Measurements from ENCODE around the gene DARS2. TPM values are rescaled to one million over a fixed set of nuclear protein-coding genes. Genes with fewer than 3 reads are reported as not detected.

Gene DARS2
- polyA plus RNA-seq, 1 donor from 2014 or later: 4.5 TPM

- H4K20me1 ChIP-seq (ENCODE audit: insufficient read depth): no peaks in the 10 kb centered on the region
- no peak for TF ChIP-seq REST (IDR thresholded peaks at IDR 0.05; ENCODE audit: borderline replicate concordance)
- TF ChIP-seq MXI1 (conservative IDR thresholded peaks at IDR 0.05; ENCODE audit: poor library complexity, severe bottlenecking): no peak
- no peak for TF ChIP-seq RAD21 (conservative IDR thresholded peaks at IDR 0.05)
- no peak for TF ChIP-seq EZH2 (IDR thresholded peaks at IDR 0.05; ENCODE audit: borderline replicate concordance, insufficient read depth, low read length, poor library complexity, severe bottlenecking)
- no peak for TF ChIP-seq SMC3 (conservative IDR thresholded peaks at IDR 0.05; ENCODE audit: poor library complexity)
- no peak for TF ChIP-seq POLR2AphosphoS5 (IDR thresholded peaks at IDR 0.05)
- TF ChIP-seq CTCF (IDR thresholded peaks at IDR 0.05; ENCODE audit: poor library complexity, severe bottlenecking): no peak
- no peak for TF ChIP-seq EP300 (conservative IDR thresholded peaks at IDR 0.05; ENCODE audit: poor library complexity, severe bottlenecking)
- TF ChIP-seq TAF1 (IDR thresholded peaks at IDR 0.05; ENCODE audit: low read depth): no peak
- no peaks in the 10 kb centered on the region for H3K9me3 ChIP-seq (ENCODE audit: low read length)
- H3K9ac ChIP-seq (ENCODE audit: low read length): no peak overlapping the region
- no peak overlapping the region for H3K4me2 ChIP-seq (ENCODE audit: low read length)
- no peak overlapping the region for H3K27ac ChIP-seq (ENCODE audit: low read length)
- no peaks in the 10 kb centered on the region for H3F3A ChIP-seq (ENCODE audit: insufficient read depth, low read length, poor library complexity, severe bottlenecking)
- no peak overlapping the region for H2AFZ ChIP-seq (ENCODE audit: low read depth, low read length)
- no peaks in the 10 kb centered on the region for H3K79me2 ChIP-seq (replicated peaks; ENCODE audit: insufficient read depth, low read length)
- H3K4me3 ChIP-seq (ENCODE audit: low read length): no peak overlapping the region
- no peaks in the 10 kb centered on the region for H3K36me3 ChIP-seq (ENCODE audit: insufficient read depth, low read length)
- no peaks in the 10 kb centered on the region for H3K27me3 ChIP-seq (ENCODE audit: insufficient read depth, low read depth, low read length)
- H3K9me2 ChIP-seq (ENCODE audit: insufficient read depth, low read length): no peaks in the 10 kb centered on the region
Measured at GRCh38 chr1:173893611-173894010, 69.1 kb downstream of the DARS2 start.

GRCh38 chr1:173894189-173894588 is 69.7 kb downstream of the DARS2 start:
- no peaks in the 10 kb centered on the region for H3K36me3 ChIP-seq (ENCODE audit: insufficient read depth, low read length)
- no peaks in the 10 kb centered on the region for H4K20me1 ChIP-seq (ENCODE audit: insufficient read depth)
- H3K9me3 ChIP-seq (ENCODE audit: low read length): no peaks in the 10 kb centered on the region
- TF ChIP-seq EP300 (conservative IDR thresholded peaks at IDR 0.05; ENCODE audit: poor library complexity, severe bottlenecking) (no peak), POLR2AphosphoS5 (IDR thresholded peaks at IDR 0.05) (no peak), REST (IDR thresholded peaks at IDR 0.05; ENCODE audit: borderline replicate concordance) (no peak), EZH2 (IDR thresholded peaks at IDR 0.05; ENCODE audit: borderline replicate concordance, insufficient read depth, low read length, poor library complexity, severe bottlenecking) (no peak), RAD21 (conservative IDR thresholded peaks at IDR 0.05) (no peak), SMC3 (conservative IDR thresholded peaks at IDR 0.05; ENCODE audit: poor library complexity) (no peak), CTCF (IDR thresholded peaks at IDR 0.05; ENCODE audit: poor library complexity, severe bottlenecking) (no peak), MXI1 (conservative IDR thresholded peaks at IDR 0.05; ENCODE audit: poor library complexity, severe bottlenecking) (no peak), TAF1 (IDR thresholded peaks at IDR 0.05; ENCODE audit: low read depth) (no peak)
- no peaks in the 10 kb centered on the region for H3F3A ChIP-seq (ENCODE audit: insufficient read depth, low read length, poor library complexity, severe bottlenecking)
- no peaks in the 10 kb centered on the region for H3K79me2 ChIP-seq (replicated peaks; ENCODE audit: insufficient read depth, low read length)
- H3K4me3 ChIP-seq (ENCODE audit: low read length): no peak overlapping the region
- no peaks in the 10 kb centered on the region for H3K9me2 ChIP-seq (ENCODE audit: insufficient read depth, low read length)
- H2AFZ ChIP-seq (ENCODE audit: low read depth, low read length): no peak overlapping the region
- H3K27me3 ChIP-seq (ENCODE audit: insufficient read depth, low read depth, low read length): no peaks in the 10 kb centered on the region
- no peak overlapping the region for H3K4me2 ChIP-seq (ENCODE audit: low read length)
- H3K27ac ChIP-seq (ENCODE audit: low read length): no peak overlapping the region
- no peak overlapping the region for H3K9ac ChIP-seq (ENCODE audit: low read length)

Data from neural cell (in vitro differentiated cells).